KOPT-K1 (cell line): ENCODE results near the gene METTL6.
"Not testable (repeated sequence)": the region's sequence is repeated elsewhere in the genome, so short reads cannot be mapped to it uniquely, and the experiment has no call there.

Experiments
- H3K27ac ChIP-seq: fragments of 200-600 bp; sonication (generic); 2 replicates; pipeline ENCODE4 v1.5.1; 2016; ENCODE audit warnings: antibody characterized with exemption, mild to moderate bottlenecking, low read depth, low read length; ENCODE audit not compliant: poor library complexity, severe bottlenecking
- H3K36me3 ChIP-seq: fragments of 200-600 bp; sonication (generic); 2 replicates; pipeline ENCODE4 v1.5.1; 2017; ENCODE audit warnings: antibody characterized with exemption, mild to moderate bottlenecking, low read length, moderate library complexity; ENCODE audit not compliant: insufficient read depth
- H3K9me3 ChIP-seq: fragments of 200-600 bp; sonication (generic); 2 replicates; pipeline ENCODE4 v1.5.1; 2017; ENCODE audit warnings: antibody characterized with exemption, low read length, mild to moderate bottlenecking; ENCODE audit not compliant: insufficient read depth, poor library complexity, severe bottlenecking

Gene METTL6

GRCh38 chr3:15377961-15378791, 49.2 kb downstream of the METTL6 start:
- H3K36me3 ChIP-seq = no peaks in the 10 kb centered on the region
- H3K9me3 ChIP-seq = no peaks in the 10 kb centered on the region
- no peak overlapping the region for H3K27ac ChIP-seq

DNA sequence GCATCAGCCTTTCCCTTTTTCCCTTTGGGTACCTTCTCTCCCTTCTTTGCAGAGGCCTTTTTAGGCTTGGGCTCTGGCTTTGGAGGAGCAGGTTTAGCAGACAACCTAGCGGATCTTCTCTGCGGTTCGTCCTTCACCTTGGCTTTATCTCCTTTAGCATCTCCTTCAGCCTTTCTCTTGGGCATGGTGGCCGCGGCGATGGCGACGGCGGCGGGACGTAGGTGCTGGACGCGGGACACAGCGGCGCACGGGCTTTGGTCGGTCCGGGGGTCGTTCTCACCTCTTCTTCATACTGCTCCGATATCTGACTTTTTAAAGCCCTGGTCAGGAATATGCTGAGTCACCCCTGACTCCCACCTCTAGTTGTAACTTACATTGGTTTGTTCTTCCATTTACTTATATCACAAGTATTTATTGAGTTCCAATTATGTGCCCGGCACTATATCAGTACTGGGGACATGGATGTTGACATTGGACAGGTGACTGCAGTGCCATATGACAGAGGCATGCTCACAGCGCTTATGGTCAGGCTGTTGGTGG, 51.8 kb downstream of the METTL6 start:
- no peaks in the 10 kb centered on the region for H3K9me3 ChIP-seq
- H3K27ac ChIP-seq = no peak overlapping the region
- H3K36me3 ChIP-seq = no peaks in the 10 kb centered on the region

- no peaks in the 10 kb centered on the region for H3K9me3 ChIP-seq
- H3K36me3 ChIP-seq = no peaks in the 10 kb centered on the region
- H3K27ac ChIP-seq = no peak overlapping the region
Observed at GRCh38 chr3:15372918-15373317, 54.4 kb downstream of the METTL6 start.

GRCh38 chr3:15368561-15369135, 58.7 kb downstream of the METTL6 start:
- H3K27ac ChIP-seq = no peak overlapping the region
- H3K9me3 ChIP-seq = no peaks in the 10 kb centered on the region
- H3K36me3 ChIP-seq = no peaks in the 10 kb centered on the region

DNA sequence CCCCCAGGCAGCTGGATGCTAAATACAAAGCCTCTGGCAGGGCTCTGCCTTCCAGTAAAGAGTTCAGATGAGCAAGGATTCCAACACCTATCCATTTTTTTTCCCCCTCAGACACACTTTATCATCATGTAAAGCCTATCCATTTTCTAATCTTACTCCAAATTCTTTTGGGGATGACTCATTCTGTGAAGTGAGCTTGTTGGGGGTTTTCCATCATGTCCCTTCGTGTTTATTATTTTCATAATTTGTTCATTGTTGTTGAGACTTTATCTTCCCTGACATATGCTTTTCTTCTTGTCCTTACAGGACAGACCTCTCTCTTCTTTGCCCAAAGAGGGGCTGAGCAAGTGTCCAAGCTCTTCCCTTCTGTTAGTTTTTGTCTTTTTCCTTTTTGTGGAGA, 60.3 kb downstream of the METTL6 start:
- no peak overlapping the region for H3K27ac ChIP-seq
- no peaks in the 10 kb centered on the region for H3K9me3 ChIP-seq
- no peaks in the 10 kb centered on the region for H3K36me3 ChIP-seq

DNA sequence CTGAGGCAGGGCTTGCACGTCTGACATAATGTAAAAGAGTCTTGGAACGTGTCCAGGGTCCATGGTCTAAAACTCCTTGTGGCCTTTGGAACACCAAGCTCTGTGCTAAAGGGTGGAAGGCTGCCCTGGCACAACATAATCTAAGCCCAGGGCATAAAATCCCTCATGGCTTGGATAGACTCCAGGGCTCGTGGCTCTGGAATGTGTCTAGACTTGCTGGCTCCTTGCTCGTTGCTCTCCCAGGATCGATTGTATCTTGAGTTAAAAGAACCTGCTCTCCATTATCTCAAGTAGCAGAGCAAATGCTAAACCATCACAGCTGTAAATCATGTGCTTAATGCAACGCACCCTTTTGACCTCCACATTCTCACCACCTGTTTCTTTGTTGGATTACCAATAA, 63.3 kb downstream of the METTL6 start:
- not testable (repeated sequence) for H3K27ac ChIP-seq, H3K36me3 ChIP-seq, H3K9me3 ChIP-seq

DNA sequence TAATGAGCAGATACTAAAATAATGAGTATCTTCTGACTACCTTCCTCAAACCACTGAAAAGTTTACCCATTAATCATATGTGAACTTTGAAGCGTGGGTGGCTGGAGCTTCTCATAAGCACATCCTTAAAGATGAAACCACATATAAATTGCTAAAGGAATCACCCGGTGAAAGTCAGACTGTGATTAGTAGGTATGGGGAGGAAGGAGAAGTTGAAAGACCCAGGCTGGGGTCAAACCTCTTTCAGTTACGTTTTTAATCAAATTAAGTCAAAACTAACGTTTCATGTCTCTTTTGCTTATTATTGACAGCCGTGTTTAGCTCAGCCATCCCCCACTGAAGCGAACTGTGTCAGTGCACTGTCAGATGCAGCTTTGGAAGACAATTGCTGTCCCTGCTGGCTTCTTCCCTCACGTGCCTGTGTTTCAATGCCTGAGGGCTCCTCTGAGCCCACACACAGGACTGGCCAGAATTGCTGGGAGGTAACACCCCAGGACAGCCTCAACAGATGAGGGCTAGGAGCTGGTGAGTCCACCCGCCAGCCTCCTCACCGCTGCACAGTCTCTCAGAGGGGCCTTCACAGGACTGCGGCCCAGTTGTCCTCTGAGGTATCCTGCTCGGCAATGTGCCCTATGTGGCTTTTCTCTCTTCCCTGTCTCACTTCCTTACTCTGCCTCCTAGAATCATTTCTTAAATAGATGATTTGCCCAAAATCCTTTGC, 65.7 kb downstream of the METTL6 start:
- H3K9me3 ChIP-seq = no peaks in the 10 kb centered on the region
- no peaks in the 10 kb centered on the region for H3K36me3 ChIP-seq
- no peak overlapping the region for H3K27ac ChIP-seq

- Histone ChIP-seq H3K9me3 (no peaks in the 10 kb centered on the region), H3K36me3 (no peaks in the 10 kb centered on the region), H3K27ac (no peak overlapping the region)
Observed at GRCh38 chr3:15360788-15361493, 66.4 kb downstream of the METTL6 start.
